ENCODE data around the gene RHBDD1.

Gene RHBDD1

GRCh38 chr2:226883296-226883795 lies 47.5 kb downstream of the RHBDD1 start:
- CTCF ChIA-PET = no interaction called here
- POLR2A ChIA-PET = no interaction called here
- no peak for TF ChIP-seq CTCF (IDR thresholded peaks at IDR 0.05; ENCODE audit: insufficient read depth, low read length, missing control alignments)

GRCh38 chr2:226884166-226884565 lies 48.3 kb downstream of the RHBDD1 start:
- ChIA-PET CTCF (interaction anchor here (1.1 kb wide), 1 partner anchor 14 kb away, joined by 3 read pairs; no protein-coding TSS in a partner anchor), POLR2A (no interaction called here)
- no peak overlapping the region for H3K4me3 ChIP-seq (ENCODE audit: low read depth, low read length)
- TF ChIP-seq CTCF (IDR thresholded peaks at IDR 0.05; ENCODE audit: insufficient read depth, low read length, missing control alignments) = no peak
- DNase-seq (ENCODE audit: low read depth, low spot score) = no peak

More at GRCh38 chr2:226883296-226883795, 47.5 kb downstream of the RHBDD1 start:
- no peak for DNase-seq (ENCODE audit: low read depth, low spot score)
- no peak overlapping the region for H3K4me3 ChIP-seq (ENCODE audit: low read depth, low read length)

- DNase-seq (ENCODE audit: low read depth, low spot score) = no peak
- TF ChIP-seq CTCF (IDR thresholded peaks at IDR 0.05; ENCODE audit: insufficient read depth, low read length, missing control alignments) = no peak
- no peak overlapping the region for H3K4me3 ChIP-seq (ENCODE audit: low read depth, low read length)
- CTCF ChIA-PET = no interaction called here
- POLR2A ChIA-PET = no interaction called here
These were observed 50.0 kb downstream of the RHBDD1 start for GRCh38 chr2:226885769-226886435.

DNA sequence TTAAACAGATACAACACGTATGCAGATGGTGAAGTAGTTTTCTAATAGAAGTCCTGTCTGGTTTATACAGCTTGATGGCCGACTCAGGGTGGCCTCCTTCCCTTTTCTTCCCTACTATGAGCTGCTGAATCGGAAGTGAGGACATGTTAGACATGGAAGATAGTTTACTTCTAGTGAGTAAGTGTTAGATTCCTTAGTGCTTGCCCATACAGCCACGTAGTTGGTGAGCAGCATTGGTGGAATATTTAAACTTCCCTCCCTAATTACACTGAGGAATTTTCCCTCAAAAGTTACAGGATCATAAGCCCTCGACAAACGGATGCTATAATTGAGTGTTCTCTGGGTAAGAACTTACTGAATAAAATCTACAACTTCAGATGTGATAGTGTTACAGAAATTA lies 52.1 kb downstream of the RHBDD1 start:
- TF ChIP-seq CTCF (IDR thresholded peaks at IDR 0.05; ENCODE audit: insufficient read depth, low read length, missing control alignments) = no peak
- H3K4me3 ChIP-seq (ENCODE audit: low read depth, low read length) = no peak overlapping the region
- DNase-seq (ENCODE audit: low read depth, low spot score) = peak; percentile 79
- ChIA-PET CTCF (no interaction called here), POLR2A (no interaction called here)

- ChIA-PET POLR2A (no interaction called here), CTCF (no interaction called here)
- no peak for DNase-seq (ENCODE audit: low read depth, low spot score)
- TF ChIP-seq CTCF (IDR thresholded peaks at IDR 0.05; ENCODE audit: insufficient read depth, low read length, missing control alignments) = no peak
- H3K4me3 ChIP-seq (ENCODE audit: low read depth, low read length) = no peak overlapping the region
These were observed 52.6 kb downstream of the RHBDD1 start for GRCh38 chr2:226888378-226888965.

DNA sequence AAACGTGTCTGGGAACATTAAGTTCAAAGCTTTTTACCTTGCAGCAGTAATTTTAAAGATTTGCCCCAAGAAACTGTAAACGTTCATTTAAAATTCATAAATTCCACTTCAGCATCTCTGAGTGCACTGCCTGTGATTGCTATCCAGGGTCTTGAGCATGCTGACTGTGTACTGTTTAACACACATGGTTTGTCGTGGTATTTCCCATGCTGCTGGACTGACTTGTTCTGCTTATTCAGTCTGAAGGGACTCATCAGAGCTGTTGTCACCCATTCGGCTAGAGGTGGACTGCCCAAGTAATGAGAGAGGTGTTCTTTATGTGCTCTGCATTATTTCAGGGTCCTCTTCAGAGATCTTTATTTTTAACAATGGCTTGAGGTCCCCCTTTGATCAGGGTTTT lies 53.1 kb downstream of the RHBDD1 start:
- CTCF ChIA-PET = no interaction called here
- TF ChIP-seq CTCF (IDR thresholded peaks at IDR 0.05; ENCODE audit: insufficient read depth, low read length, missing control alignments) = no peak
- no peak for DNase-seq (ENCODE audit: low read depth, low spot score)
- no peak overlapping the region for H3K4me3 ChIP-seq (ENCODE audit: low read depth, low read length)
- POLR2A ChIA-PET = no interaction called here
